SK-N-SH treated with all-trans-retinoic acid at 6 μM for 48 hours (cell line): ENCODE measurements around the gene TBX10.

Experiments
- ATAC-seq: fragments of 200-7000 bp; cut with Tn5 transposase; 3 replicates; pipeline ENCODE4 v1.9.1; 2020; ENCODE audit warnings: mild to moderate bottlenecking, moderate library complexity
- ARNTL ChIP-seq: fragments of 450-650 bp; formaldehyde crosslinking; IDR thresholded peaks from 2 replicates; pipeline ENCODE4 v1.5.0; 2020; ENCODE audit warnings: low read depth, mild to moderate bottlenecking, moderate library complexity, borderline replicate concordance
- BACH2 ChIP-seq: fragments of 250-450 bp; sonication (Bioruptor Pico); IDR thresholded peaks from 2 replicates; pipeline ENCODE4 v1.9.0; 2021; ENCODE audit warnings: mild to moderate bottlenecking, borderline replicate concordance
- ESRRG ChIP-seq: fragments of 250-450 bp; sonication (Bioruptor Pico); IDR thresholded peaks from 2 replicates; pipeline ENCODE4 v1.6.1; 2021; ENCODE audit warnings: mild to moderate bottlenecking
- GLIS3 ChIP-seq: fragments of 250-450 bp; sonication (Bioruptor Pico); IDR thresholded peaks from 2 replicates; pipeline ENCODE4 v1.5.0; 2020; ENCODE audit warnings: mild to moderate bottlenecking, moderate library complexity
- ISL1 ChIP-seq: fragments of 250-450 bp; sonication (Bioruptor Pico); IDR thresholded peaks from 2 replicates; pipeline ENCODE4 v2.1.2; 2022; ENCODE audit warnings: mild to moderate bottlenecking, moderate library complexity
- OSR1 ChIP-seq: fragments of 250-450 bp; sonication (Bioruptor Pico); IDR thresholded peaks from 2 replicates; pipeline ENCODE4 v1.8.0; 2022; ENCODE audit warnings: moderate library complexity, mild to moderate bottlenecking, inconsistent platforms
- PPARA ChIP-seq: fragments of 250-450 bp; sonication (Bioruptor Pico); IDR thresholded peaks from 2 replicates; pipeline ENCODE4 v1.5.0; 2020; ENCODE audit warnings: mild to moderate bottlenecking, borderline replicate concordance
- RARB ChIP-seq: fragments of 250-450 bp; sonication (Bioruptor Pico); IDR thresholded peaks from 2 replicates; pipeline ENCODE4 v1.8.0; 2021; ENCODE audit warnings: mild to moderate bottlenecking, moderate library complexity
- SNAI2 ChIP-seq: fragments of 250-450 bp; sonication (Bioruptor Pico); IDR thresholded peaks from 2 replicates; pipeline ENCODE4 v1.5.0; 2020; ENCODE audit warnings: mild to moderate bottlenecking, moderate library complexity
- TOX ChIP-seq: fragments of 250-450 bp; sonication (Bioruptor Pico); IDR thresholded peaks from 2 replicates; pipeline ENCODE4 v1.8.0; 2021; ENCODE audit warnings: mild to moderate bottlenecking, moderate library complexity, borderline replicate concordance
- ZC3H10 ChIP-seq: fragments of 250-450 bp; sonication (Bioruptor Pico); IDR thresholded peaks from 2 replicates; pipeline ENCODE4 v1.5.1; 2021; ENCODE audit warnings: mild to moderate bottlenecking, moderate library complexity
- ZFP3 ChIP-seq: fragments of 250-450 bp; sonication (Bioruptor Pico); IDR thresholded peaks from 2 replicates; pipeline ENCODE4 v1.5.0; 2020; ENCODE audit warnings: mild to moderate bottlenecking, moderate library complexity
- ZFP30 ChIP-seq: fragments of 450-650 bp; formaldehyde crosslinking; IDR thresholded peaks from 2 replicates; pipeline ENCODE4 v1.5.0; 2022; ENCODE audit warnings: mild to moderate bottlenecking, moderate library complexity
- ZNF565 ChIP-seq: fragments of 450-650 bp; formaldehyde crosslinking; conservative IDR thresholded peaks from 2 replicates; pipeline ENCODE4 v1.5.0; 2020; ENCODE audit warnings: low read depth, mild to moderate bottlenecking, moderate library complexity
- ZNF70 ChIP-seq: fragments of 450-650 bp; formaldehyde crosslinking; IDR thresholded peaks from 2 replicates; pipeline ENCODE4 v1.5.0; 2020; ENCODE audit warnings: mild to moderate bottlenecking, moderate library complexity
- ZNF8 ChIP-seq: fragments of 450-650 bp; formaldehyde crosslinking; IDR thresholded peaks from 2 replicates; pipeline ENCODE4 v1.5.0; 2020; ENCODE audit warnings: mild to moderate bottlenecking, moderate library complexity
- TF ChIP-seq, protein P1 (sequence below): fragments of 250-450 bp; sonication (Bioruptor Pico); IDR thresholded peaks from 2 replicates; pipeline ENCODE4 v1.8.0; 2020; ENCODE audit warnings: mild to moderate bottlenecking, moderate library complexity, borderline replicate concordance
- TF ChIP-seq, protein P2 (sequence below): fragments of 250-450 bp; sonication (Bioruptor Pico); IDR thresholded peaks from 2 replicates; pipeline ENCODE4 v1.5.0; 2020; ENCODE audit warnings: mild to moderate bottlenecking, moderate library complexity
- TF ChIP-seq, protein P3 (sequence below): fragments of 250-450 bp; sonication (Bioruptor Pico); IDR thresholded peaks from 2 replicates; pipeline ENCODE4 v1.5.1; 2021; ENCODE audit warnings: mild to moderate bottlenecking, moderate library complexity
- TF ChIP-seq, protein P4 (sequence below): fragments of 250-450 bp; sonication (Bioruptor Pico); IDR thresholded peaks from 2 replicates; pipeline ENCODE4 v1.8.0; 2021; ENCODE audit warnings: low read depth, mild to moderate bottlenecking, moderate library complexity, borderline replicate concordance
- TF ChIP-seq, protein P5 (sequence below): fragments of 250-450 bp; sonication (Bioruptor Pico); IDR thresholded peaks from 2 replicates; pipeline ENCODE4 v1.5.1; 2020; ENCODE audit warnings: low read depth, mild to moderate bottlenecking, moderate library complexity

The TBX10 gene

DNA sequence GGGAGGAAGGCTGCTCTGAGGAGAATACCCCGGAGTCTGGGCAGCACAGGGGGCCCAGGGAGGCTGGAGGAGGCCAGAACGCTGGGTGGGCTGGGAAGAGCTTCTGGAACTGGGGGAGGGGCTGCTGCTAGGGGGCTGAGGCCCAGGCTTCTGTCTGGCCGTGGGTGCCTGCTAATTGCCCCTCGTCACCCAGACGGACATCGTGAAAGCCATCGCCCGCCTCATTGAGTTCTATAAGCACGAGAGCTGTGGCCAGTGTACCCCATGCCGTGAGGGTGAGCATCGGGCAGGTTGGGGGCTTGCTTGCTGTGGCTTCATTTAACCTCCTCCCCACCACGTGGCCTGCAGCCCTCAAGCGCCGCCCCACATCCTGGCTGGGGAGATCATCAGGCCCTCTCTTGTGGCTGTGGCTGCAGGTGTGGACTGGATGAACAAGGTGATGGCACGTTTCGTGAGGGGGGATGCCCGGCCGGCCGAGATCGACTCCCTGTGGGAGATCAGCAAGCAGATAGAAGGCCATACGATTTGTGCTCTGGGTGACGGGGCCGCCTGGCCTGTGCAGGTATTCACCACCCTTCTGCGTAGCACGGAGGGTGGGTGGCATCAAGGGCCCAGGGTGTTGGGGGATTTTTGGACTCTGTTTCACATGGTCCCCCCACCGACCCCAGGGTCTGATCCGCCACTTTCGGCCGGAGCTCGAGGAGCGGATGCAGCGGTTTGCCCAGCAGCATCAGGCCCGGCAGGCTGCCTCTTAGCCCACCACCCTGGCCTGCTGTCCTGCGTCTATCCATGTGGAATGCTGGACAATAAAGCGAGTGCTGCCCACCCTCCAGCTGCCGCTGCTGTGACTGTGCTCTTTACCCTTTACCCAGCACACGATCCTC is 27.6 kb downstream of the TBX10 start:
- no peak for ATAC-seq
- TF ChIP-seq ESRRG (CRISPR knock-in tag) (no peak), ZFP30 (CRISPR knock-in tag) (no peak), BACH2 (CRISPR knock-in tag) (no peak), ISL1 (CRISPR knock-in tag) (no peak), ZNF70 (CRISPR knock-in tag) (no peak), GLIS3 (CRISPR knock-in tag) (no peak), PPARA (no peak), ZNF8 (CRISPR knock-in tag) (no peak), OSR1 (CRISPR knock-in tag) (no peak), ZC3H10 (CRISPR knock-in tag) (no peak), TOX (CRISPR knock-in tag) (no peak), ARNTL (CRISPR knock-in tag) (no peak), SNAI2 (CRISPR knock-in tag) (no peak)
- TF ChIP-seq, protein P1, sequence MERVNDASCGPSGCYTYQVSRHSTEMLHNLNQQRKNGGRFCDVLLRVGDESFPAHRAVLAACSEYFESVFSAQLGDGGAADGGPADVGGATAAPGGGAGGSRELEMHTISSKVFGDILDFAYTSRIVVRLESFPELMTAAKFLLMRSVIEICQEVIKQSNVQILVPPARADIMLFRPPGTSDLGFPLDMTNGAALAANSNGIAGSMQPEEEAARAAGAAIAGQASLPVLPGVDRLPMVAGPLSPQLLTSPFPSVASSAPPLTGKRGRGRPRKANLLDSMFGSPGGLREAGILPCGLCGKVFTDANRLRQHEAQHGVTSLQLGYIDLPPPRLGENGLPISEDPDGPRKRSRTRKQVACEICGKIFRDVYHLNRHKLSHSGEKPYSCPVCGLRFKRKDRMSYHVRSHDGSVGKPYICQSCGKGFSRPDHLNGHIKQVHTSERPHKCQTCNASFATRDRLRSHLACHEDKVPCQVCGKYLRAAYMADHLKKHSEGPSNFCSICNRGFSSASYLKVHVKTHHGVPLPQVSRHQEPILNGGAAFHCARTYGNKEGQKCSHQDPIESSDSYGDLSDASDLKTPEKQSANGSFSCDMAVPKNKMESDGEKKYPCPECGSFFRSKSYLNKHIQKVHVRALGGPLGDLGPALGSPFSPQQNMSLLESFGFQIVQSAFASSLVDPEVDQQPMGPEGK (CRISPR knock-in tag), result no peak
- TF ChIP-seq, protein P2, sequence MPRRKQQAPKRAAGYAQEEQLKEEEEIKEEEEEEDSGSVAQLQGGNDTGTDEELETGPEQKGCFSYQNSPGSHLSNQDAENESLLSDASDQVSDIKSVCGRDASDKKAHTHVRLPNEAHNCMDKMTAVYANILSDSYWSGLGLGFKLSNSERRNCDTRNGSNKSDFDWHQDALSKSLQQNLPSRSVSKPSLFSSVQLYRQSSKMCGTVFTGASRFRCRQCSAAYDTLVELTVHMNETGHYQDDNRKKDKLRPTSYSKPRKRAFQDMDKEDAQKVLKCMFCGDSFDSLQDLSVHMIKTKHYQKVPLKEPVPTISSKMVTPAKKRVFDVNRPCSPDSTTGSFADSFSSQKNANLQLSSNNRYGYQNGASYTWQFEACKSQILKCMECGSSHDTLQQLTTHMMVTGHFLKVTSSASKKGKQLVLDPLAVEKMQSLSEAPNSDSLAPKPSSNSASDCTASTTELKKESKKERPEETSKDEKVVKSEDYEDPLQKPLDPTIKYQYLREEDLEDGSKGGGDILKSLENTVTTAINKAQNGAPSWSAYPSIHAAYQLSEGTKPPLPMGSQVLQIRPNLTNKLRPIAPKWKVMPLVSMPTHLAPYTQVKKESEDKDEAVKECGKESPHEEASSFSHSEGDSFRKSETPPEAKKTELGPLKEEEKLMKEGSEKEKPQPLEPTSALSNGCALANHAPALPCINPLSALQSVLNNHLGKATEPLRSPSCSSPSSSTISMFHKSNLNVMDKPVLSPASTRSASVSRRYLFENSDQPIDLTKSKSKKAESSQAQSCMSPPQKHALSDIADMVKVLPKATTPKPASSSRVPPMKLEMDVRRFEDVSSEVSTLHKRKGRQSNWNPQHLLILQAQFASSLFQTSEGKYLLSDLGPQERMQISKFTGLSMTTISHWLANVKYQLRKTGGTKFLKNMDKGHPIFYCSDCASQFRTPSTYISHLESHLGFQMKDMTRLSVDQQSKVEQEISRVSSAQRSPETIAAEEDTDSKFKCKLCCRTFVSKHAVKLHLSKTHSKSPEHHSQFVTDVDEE, result no peak

DNA sequence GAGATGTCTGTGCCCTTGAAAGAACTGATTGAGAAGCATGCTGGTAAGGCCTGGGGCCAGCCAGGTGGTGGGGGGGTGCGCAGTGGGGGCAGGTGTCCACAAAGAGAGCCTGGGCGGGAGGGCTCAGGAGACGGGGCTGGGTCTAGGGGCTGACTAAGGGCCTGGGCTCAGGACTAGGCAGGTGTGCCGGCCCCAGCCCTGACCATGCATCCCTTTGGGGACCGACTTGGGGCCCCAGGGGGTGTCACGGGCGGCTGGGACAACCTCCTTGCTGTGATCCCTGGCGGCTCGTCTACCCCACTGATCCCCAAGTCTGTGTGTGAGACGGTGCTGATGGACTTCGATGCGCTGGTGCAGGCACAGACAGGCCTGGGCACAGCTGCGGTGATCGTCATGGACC is 28.4 kb downstream of the TBX10 start:
- no peak for ATAC-seq
- no peak for TF ChIP-seq OSR1 (CRISPR knock-in tag)
- TF ChIP-seq ZFP30 (CRISPR knock-in tag), result no peak
- TF ChIP-seq, protein P1 (CRISPR knock-in tag), result no peak
- no peak for TF ChIP-seq RARB
- TF ChIP-seq, protein P3, sequence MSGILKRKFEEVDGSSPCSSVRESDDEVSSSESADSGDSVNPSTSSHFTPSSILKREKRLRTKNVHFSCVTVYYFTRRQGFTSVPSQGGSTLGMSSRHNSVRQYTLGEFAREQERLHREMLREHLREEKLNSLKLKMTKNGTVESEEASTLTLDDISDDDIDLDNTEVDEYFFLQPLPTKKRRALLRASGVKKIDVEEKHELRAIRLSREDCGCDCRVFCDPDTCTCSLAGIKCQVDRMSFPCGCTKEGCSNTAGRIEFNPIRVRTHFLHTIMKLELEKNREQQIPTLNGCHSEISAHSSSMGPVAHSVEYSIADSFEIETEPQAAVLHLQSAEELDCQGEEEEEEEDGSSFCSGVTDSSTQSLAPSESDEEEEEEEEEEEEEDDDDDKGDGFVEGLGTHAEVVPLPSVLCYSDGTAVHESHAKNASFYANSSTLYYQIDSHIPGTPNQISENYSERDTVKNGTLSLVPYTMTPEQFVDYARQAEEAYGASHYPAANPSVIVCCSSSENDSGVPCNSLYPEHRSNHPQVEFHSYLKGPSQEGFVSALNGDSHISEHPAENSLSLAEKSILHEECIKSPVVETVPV (CRISPR knock-in tag), result no peak
- TF ChIP-seq ZNF8 (CRISPR knock-in tag), result no peak
- TF ChIP-seq ZFP3, result no peak

DNA sequence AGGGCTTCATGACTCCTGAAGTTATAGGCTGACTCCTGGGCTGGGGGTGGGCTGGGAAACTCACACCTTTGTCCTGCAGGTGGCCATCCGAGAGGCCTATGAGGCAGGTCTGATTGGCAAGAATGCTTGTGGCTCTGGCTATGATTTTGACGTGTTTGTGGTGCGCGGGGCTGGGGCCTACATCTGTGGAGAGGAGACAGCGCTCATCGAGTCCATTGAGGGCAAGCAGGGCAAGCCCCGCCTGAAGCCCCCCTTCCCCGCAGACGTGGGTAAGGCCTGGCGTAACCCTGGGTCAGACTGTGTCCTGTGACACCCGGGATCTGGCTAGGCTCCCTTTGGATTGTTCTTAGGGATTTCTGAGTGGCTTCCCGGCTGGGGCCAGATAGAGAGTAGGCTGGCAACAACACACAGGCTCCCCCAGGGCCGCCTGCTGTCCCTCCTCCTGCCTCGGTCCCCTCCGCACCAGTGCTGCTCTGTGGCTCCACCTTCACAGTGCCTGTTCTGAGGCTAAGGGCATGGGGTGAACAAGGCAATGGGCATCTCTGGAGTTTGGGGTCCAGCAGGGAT is 29.2 kb downstream of the TBX10 start:
- ATAC-seq, result no peak
- no peak for TF ChIP-seq RARB
- TF ChIP-seq, protein P4, sequence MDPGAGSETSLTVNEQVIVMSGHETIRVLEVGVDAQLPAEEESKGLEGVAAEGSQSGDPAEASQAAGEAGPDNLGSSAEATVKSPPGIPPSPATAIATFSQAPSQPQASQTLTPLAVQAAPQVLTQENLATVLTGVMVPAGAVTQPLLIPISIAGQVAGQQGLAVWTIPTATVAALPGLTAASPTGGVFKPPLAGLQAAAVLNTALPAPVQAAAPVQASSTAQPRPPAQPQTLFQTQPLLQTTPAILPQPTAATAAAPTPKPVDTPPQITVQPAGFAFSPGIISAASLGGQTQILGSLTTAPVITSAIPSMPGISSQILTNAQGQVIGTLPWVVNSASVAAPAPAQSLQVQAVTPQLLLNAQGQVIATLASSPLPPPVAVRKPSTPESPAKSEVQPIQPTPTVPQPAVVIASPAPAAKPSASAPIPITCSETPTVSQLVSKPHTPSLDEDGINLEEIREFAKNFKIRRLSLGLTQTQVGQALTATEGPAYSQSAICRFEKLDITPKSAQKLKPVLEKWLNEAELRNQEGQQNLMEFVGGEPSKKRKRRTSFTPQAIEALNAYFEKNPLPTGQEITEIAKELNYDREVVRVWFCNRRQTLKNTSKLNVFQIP (CRISPR knock-in tag), result no peak
- TF ChIP-seq, protein P2, result no peak
- no peak for TF ChIP-seq BACH2 (CRISPR knock-in tag)
- no peak for TF ChIP-seq PPARA
- TF ChIP-seq ZFP3, result no peak
- TF ChIP-seq, protein P5, sequence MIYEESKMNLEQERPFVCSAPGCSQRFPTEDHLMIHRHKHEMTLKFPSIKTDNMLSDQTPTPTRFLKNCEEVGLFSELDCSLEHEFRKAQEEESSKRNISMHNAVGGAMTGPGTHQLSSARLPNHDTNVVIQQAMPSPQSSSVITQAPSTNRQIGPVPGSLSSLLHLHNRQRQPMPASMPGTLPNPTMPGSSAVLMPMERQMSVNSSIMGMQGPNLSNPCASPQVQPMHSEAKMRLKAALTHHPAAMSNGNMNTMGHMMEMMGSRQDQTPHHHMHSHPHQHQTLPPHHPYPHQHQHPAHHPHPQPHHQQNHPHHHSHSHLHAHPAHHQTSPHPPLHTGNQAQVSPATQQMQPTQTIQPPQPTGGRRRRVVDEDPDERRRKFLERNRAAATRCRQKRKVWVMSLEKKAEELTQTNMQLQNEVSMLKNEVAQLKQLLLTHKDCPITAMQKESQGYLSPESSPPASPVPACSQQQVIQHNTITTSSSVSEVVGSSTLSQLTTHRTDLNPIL (CRISPR knock-in tag), result no peak
- TF ChIP-seq ZNF565 (CRISPR knock-in tag), result no peak
